ENCODE data around the gene MAP4K4.

MAP4K4 gene

GRCh38 chr2:101868525-101868924 is 171.0 kb downstream of the MAP4K4 start:
- Mint-ChIP-seq H3K9me3 (no peaks in the 10 kb centered on the region), H3K27ac (peak overlapping the region; percentile 4), H3K27me3 (no peaks in the 10 kb centered on the region), H3K36me3 (peaks cover 24% of the 10 kb centered on the region), H3K4me1 (no peaks in the 10 kb centered on the region), H3K4me3 (no peak overlapping the region)

GRCh38 chr2:101869527-101869926 is 172.0 kb downstream of the MAP4K4 start:
- H3K36me3 Mint-ChIP-seq = peaks cover 20% of the 10 kb centered on the region
- no peak overlapping the region for H3K4me3 Mint-ChIP-seq
- H3K9me3 Mint-ChIP-seq = no peaks in the 10 kb centered on the region
- H3K27ac Mint-ChIP-seq = no peak overlapping the region
- H3K27me3 Mint-ChIP-seq = no peaks in the 10 kb centered on the region
- no peaks in the 10 kb centered on the region for H3K4me1 Mint-ChIP-seq

GRCh38 chr2:101870444-101870843 is 172.9 kb downstream of the MAP4K4 start:
- Mint-ChIP-seq H3K27ac (no peak overlapping the region), H3K27me3 (no peaks in the 10 kb centered on the region), H3K36me3 (peaks cover 16% of the 10 kb centered on the region), H3K4me1 (no peaks in the 10 kb centered on the region), H3K4me3 (no peak overlapping the region), H3K9me3 (no peaks in the 10 kb centered on the region)

GRCh38 chr2:101871480-101871879 is 174.0 kb downstream of the MAP4K4 start:
- H3K4me3 Mint-ChIP-seq = no peak overlapping the region
- H3K36me3 Mint-ChIP-seq = peaks cover 21% of the 10 kb centered on the region
- no peak overlapping the region for H3K27ac Mint-ChIP-seq
- no peaks in the 10 kb centered on the region for H3K4me1 Mint-ChIP-seq
- no peaks in the 10 kb centered on the region for H3K9me3 Mint-ChIP-seq
- no peaks in the 10 kb centered on the region for H3K27me3 Mint-ChIP-seq

- Mint-ChIP-seq H3K27ac (peak overlapping the region; percentile 89), H3K9me3 (no peaks in the 10 kb centered on the region), H3K4me1 (no peaks in the 10 kb centered on the region), H3K27me3 (no peaks in the 10 kb centered on the region), H3K4me3 (no peak overlapping the region), H3K36me3 (peaks cover 21% of the 10 kb centered on the region)
These were observed 175.0 kb downstream of the MAP4K4 start for GRCh38 chr2:101872480-101872879.

- Mint-ChIP-seq H3K4me1 (no peaks in the 10 kb centered on the region), H3K27me3 (no peaks in the 10 kb centered on the region), H3K27ac (no peak overlapping the region), H3K36me3 (peaks cover 24% of the 10 kb centered on the region), H3K4me3 (no peak overlapping the region), H3K9me3 (no peaks in the 10 kb centered on the region)
These were observed 176.0 kb downstream of the MAP4K4 start for GRCh38 chr2:101873543-101873942.

GRCh38 chr2:101874069-101874468 is 176.6 kb downstream of the MAP4K4 start:
- Mint-ChIP-seq H3K4me1 (no peaks in the 10 kb centered on the region), H3K4me3 (no peak overlapping the region), H3K27ac (no peak overlapping the region), H3K27me3 (no peaks in the 10 kb centered on the region), H3K36me3 (peaks cover 21% of the 10 kb centered on the region), H3K9me3 (no peaks in the 10 kb centered on the region)

- Mint-ChIP-seq H3K27me3 (no peaks in the 10 kb centered on the region), H3K27ac (peak overlapping the region; percentile 56), H3K9me3 (no peaks in the 10 kb centered on the region), H3K36me3 (peaks cover 24% of the 10 kb centered on the region), H3K4me1 (peaks cover 19% of the 10 kb centered on the region), H3K4me3 (no peak overlapping the region)
These were observed 182.0 kb downstream of the MAP4K4 start for GRCh38 chr2:101879466-101879865.

GRCh38 chr2:101881131-101881530 is 183.6 kb downstream of the MAP4K4 start:
- no peak overlapping the region for H3K27ac Mint-ChIP-seq

GRCh38 chr2:101882769-101883307 is 185.3 kb downstream of the MAP4K4 start:
- Mint-ChIP-seq H3K4me1 (peaks cover 20% of the 10 kb centered on the region), H3K9me3 (no peaks in the 10 kb centered on the region), H3K4me3 (no peak overlapping the region), H3K27me3 (no peaks in the 10 kb centered on the region), H3K36me3 (peaks cover 31% of the 10 kb centered on the region), H3K27ac (peak overlapping the region; percentile 75)

More at GRCh38 chr2:101881131-101881530, 183.6 kb downstream of the MAP4K4 start:
- no peaks in the 10 kb centered on the region for H3K9me3 Mint-ChIP-seq
- H3K4me3 Mint-ChIP-seq = no peak overlapping the region
- peaks cover 25% of the 10 kb centered on the region for H3K36me3 Mint-ChIP-seq
- peaks cover 20% of the 10 kb centered on the region for H3K4me1 Mint-ChIP-seq
- no peaks in the 10 kb centered on the region for H3K27me3 Mint-ChIP-seq

- H3K27me3 Mint-ChIP-seq = no peaks in the 10 kb centered on the region
- H3K4me1 Mint-ChIP-seq = peaks cover 20% of the 10 kb centered on the region
- peaks cover 33% of the 10 kb centered on the region for H3K36me3 Mint-ChIP-seq
- peak overlapping the region; percentile 86 for H3K27ac Mint-ChIP-seq
- no peak overlapping the region for H3K4me3 Mint-ChIP-seq
- no peaks in the 10 kb centered on the region for H3K9me3 Mint-ChIP-seq
These were observed 186.4 kb downstream of the MAP4K4 start for GRCh38 chr2:101883860-101884259.

- H3K9me3 Mint-ChIP-seq = no peaks in the 10 kb centered on the region
- peaks cover 20% of the 10 kb centered on the region for H3K4me1 Mint-ChIP-seq
- H3K36me3 Mint-ChIP-seq = peaks cover 33% of the 10 kb centered on the region
- no peaks in the 10 kb centered on the region for H3K27me3 Mint-ChIP-seq
- peak overlapping the region; percentile 93 for H3K27ac Mint-ChIP-seq
- no peak overlapping the region for H3K4me3 Mint-ChIP-seq
These were observed 186.9 kb downstream of the MAP4K4 start for GRCh38 chr2:101884423-101884822.

GRCh38 chr2:101887328-101887727 is 189.8 kb downstream of the MAP4K4 start:
- no peak overlapping the region for H3K4me3 Mint-ChIP-seq
- H3K27me3 Mint-ChIP-seq = no peaks in the 10 kb centered on the region
- H3K27ac Mint-ChIP-seq = no peak overlapping the region
- H3K36me3 Mint-ChIP-seq = peaks cover 31% of the 10 kb centered on the region
- peaks cover 12% of the 10 kb centered on the region for H3K4me1 Mint-ChIP-seq
- no peaks in the 10 kb centered on the region for H3K9me3 Mint-ChIP-seq

- H3K4me3 Mint-ChIP-seq = no peak overlapping the region
- peaks cover 7% of the 10 kb centered on the region for H3K4me1 Mint-ChIP-seq
- H3K36me3 Mint-ChIP-seq = peaks cover 36% of the 10 kb centered on the region
- no peaks in the 10 kb centered on the region for H3K9me3 Mint-ChIP-seq
- H3K27ac Mint-ChIP-seq = peak overlapping the region; percentile 66
- no peaks in the 10 kb centered on the region for H3K27me3 Mint-ChIP-seq
These were observed 192.1 kb downstream of the MAP4K4 start for GRCh38 chr2:101889460-101890098.

- no peak overlapping the region for H3K27ac Mint-ChIP-seq
- peaks cover 7% of the 10 kb centered on the region for H3K4me1 Mint-ChIP-seq
- H3K27me3 Mint-ChIP-seq = no peaks in the 10 kb centered on the region
- H3K4me3 Mint-ChIP-seq = no peak overlapping the region
- peaks cover 28% of the 10 kb centered on the region for H3K36me3 Mint-ChIP-seq
- no peaks in the 10 kb centered on the region for H3K9me3 Mint-ChIP-seq
These were observed 194.9 kb downstream of the MAP4K4 start for GRCh38 chr2:101892377-101892776.

GRCh38 chr2:101893681-101894381 is 196.3 kb downstream of the MAP4K4 start:
- H3K9me3 Mint-ChIP-seq = no peaks in the 10 kb centered on the region
- H3K36me3 Mint-ChIP-seq = peaks cover 21% of the 10 kb centered on the region
- peak overlapping the region; percentile 64 for H3K27ac Mint-ChIP-seq
- peaks cover 7% of the 10 kb centered on the region for H3K4me1 Mint-ChIP-seq
- no peaks in the 10 kb centered on the region for H3K27me3 Mint-ChIP-seq
- no peak overlapping the region for H3K4me3 Mint-ChIP-seq
